ENCODE measurements around the gene PRR4.

- no peak for TF ChIP-seq CTCF (IDR thresholded peaks at IDR 0.05 in 4 of 5, conservative IDR thresholded peaks at IDR 0.05 in 1 of 5)
- no peak for TF ChIP-seq POLR2A (IDR thresholded peaks at IDR 0.05)
Measured at GRCh38 chr12:10838461-10838860, 10.8 kb downstream of the PRR4 start.

All from gastrocnemius medialis (tissue), 4 donors.